Neural progenitor cell (in vitro differentiated cells): ENCODE data around the gene PNMA8A. TPM values are rescaled to one million over a fixed set of nuclear protein-coding genes. Genes with fewer than 3 reads are reported as not detected.
"Not testable (repeated sequence)": the region's sequence is repeated elsewhere in the genome, so short reads cannot be mapped to it uniquely, and the experiment has no call there.

Experiments
- DNase-seq: peaks from one replicate; pipeline ENCODE4 v3.0.0-alpha.2; 2016; ENCODE audit warnings: low spot score
- H2AFZ ChIP-seq: fragments of 200-600 bp; sonication (generic); replicated peaks from 2 replicates; pipeline ENCODE4 v1.6.1; 2016; ENCODE audit warnings: antibody characterized with exemption
- H3F3A ChIP-seq: fragments of 200-600 bp; sonication (generic); 2 replicates; pipeline ENCODE4 v1.6.1; 2016; ENCODE audit warnings: antibody characterized with exemption, low read depth
- H3K27ac ChIP-seq: fragments of 200-600 bp; sonication (generic); 2 replicates; pipeline ENCODE4 v1.5.1; 2016; ENCODE audit warnings: mild to moderate bottlenecking
- H3K27me3 ChIP-seq: fragments of 200-600 bp; sonication (generic); 2 replicates; pipeline ENCODE4 v1.6.1; 2016; ENCODE audit warnings: mild to moderate bottlenecking, moderate library complexity
- H3K36me3 ChIP-seq: fragments of 200-600 bp; sonication (generic); 2 replicates; pipeline ENCODE4 v1.5.1; 2016
- H3K4me1 ChIP-seq: fragments of 200-600 bp; sonication (generic); 2 replicates; pipeline ENCODE4 v1.6.1; 2016; ENCODE audit warnings: mixed run types
- H3K4me2 ChIP-seq: fragments of 200-600 bp; sonication (generic); 2 replicates; pipeline ENCODE4 v1.6.1; 2016
- H3K4me3 ChIP-seq: fragments of 200-600 bp; sonication (generic); 2 replicates; pipeline ENCODE4 v1.5.1; 2016
- H3K79me2 ChIP-seq: fragments of 200-600 bp; sonication (generic); 2 replicates; pipeline ENCODE4 v1.6.1; 2016; ENCODE audit warnings: low read depth
- H3K9ac ChIP-seq: fragments of 200-600 bp; sonication (generic); 2 replicates; pipeline ENCODE4 v1.6.1; 2016
- H3K9me3 ChIP-seq: fragments of 200-600 bp; sonication (generic); 2 replicates; pipeline ENCODE4 v1.5.1; 2016; ENCODE audit warnings: low read depth
- H4K20me1 ChIP-seq: fragments of 200-600 bp; sonication (generic); 2 replicates; pipeline ENCODE4 v1.6.1; 2016; ENCODE audit warnings: low read depth
- H3K27ac Mint-ChIP-seq: 3 replicates; pipeline ENCODE4 v1.8.0; 2021; ENCODE audit warnings: mixed read lengths
- H3K27me3 Mint-ChIP-seq: 2 replicates; pipeline ENCODE4 v1.8.0; 2022; ENCODE audit warnings: low read depth, mild to moderate bottlenecking, inconsistent platforms, moderate library complexity, mixed read lengths; ENCODE audit not compliant: insufficient read depth
- H3K36me3 Mint-ChIP-seq: 3 replicates; pipeline ENCODE4 v1.8.0; 2021; ENCODE audit warnings: mixed read lengths
- H3K4me1 Mint-ChIP-seq: 3 replicates; pipeline ENCODE4 v1.8.0; 2021; ENCODE audit warnings: mixed read lengths
- H3K4me3 Mint-ChIP-seq: 3 replicates; pipeline ENCODE4 v1.8.0; 2021; ENCODE audit warnings: mild to moderate bottlenecking, moderate library complexity, mixed read lengths
- H3K9me3 Mint-ChIP-seq: 3 replicates; pipeline ENCODE4 v1.8.0; 2020; ENCODE audit warnings: mixed read lengths
- CTCF ChIP-seq: fragments of 200-600 bp; sonication (generic); IDR thresholded peaks from 2 replicates; pipeline ENCODE4 v1.5.1; 2017; ENCODE audit warnings: antibody characterized with exemption, mild to moderate bottlenecking
- EZH2 ChIP-seq: fragments of 200-600 bp; sonication (generic); IDR thresholded peaks from 2 replicates; pipeline ENCODE4 v1.6.1; 2017; ENCODE audit warnings: antibody characterized with exemption, mild to moderate bottlenecking, moderate library complexity
- EZH2phosphoT487 ChIP-seq: fragments of 200-600 bp; sonication (generic); IDR thresholded peaks from 2 replicates; pipeline ENCODE4 v1.6.1; 2017; ENCODE audit warnings: antibody characterized with exemption
- total RNA-seq: library from RNA; depleted of rRNA; stranded (reverse); fragments of >200 nt; gene quantifications from 2 replicates; pipeline ENCODE4 v1.2.3, GENCODE V29; 2015; ENCODE audit warnings: low replicate concordance

Gene PNMA8A
- total RNA-seq, 1 donor from 2014 or later, result 43.9 TPM

GRCh38 chr19:46446021-46446420, 25.3 kb downstream of the PNMA8A start:
- Histone ChIP-seq H4K20me1 (no peaks in the 10 kb centered on the region), H3K9ac (no peak overlapping the region), H3K9me3 (no peaks in the 10 kb centered on the region), H3K4me3 (no peak overlapping the region), H3F3A (no peaks in the 10 kb centered on the region), H3K79me2 (no peaks in the 10 kb centered on the region), H3K36me3 (no peaks in the 10 kb centered on the region), H3K27ac (no peak overlapping the region), H3K4me2 (no peak overlapping the region), H3K27me3 (no peaks in the 10 kb centered on the region), H3K4me1 (no peaks in the 10 kb centered on the region), H2AFZ (no peak overlapping the region)
- Mint-ChIP-seq H3K9me3 (peaks cover 8% of the 10 kb centered on the region), H3K36me3 (peaks cover 6% of the 10 kb centered on the region), H3K27me3 (peaks cover 8% of the 10 kb centered on the region), H3K27ac (no peak overlapping the region), H3K4me1 (no peaks in the 10 kb centered on the region), H3K4me3 (no peak overlapping the region)
- no peak for TF ChIP-seq CTCF
- TF ChIP-seq EZH2phosphoT487, result no peak
- TF ChIP-seq EZH2, result no peak
- no peak for DNase-seq

- H4K20me1 ChIP-seq, result no peaks in the 10 kb centered on the region
Observed at GRCh38 chr19:46442808-46443450, 28.4 kb downstream of the PNMA8A start.

GRCh38 chr19:46441866-46442265, 29.5 kb downstream of the PNMA8A start:
- Histone ChIP-seq H3K4me3 (no peak overlapping the region), H3K9me3 (no peaks in the 10 kb centered on the region), H3K79me2 (no peaks in the 10 kb centered on the region), H3K9ac (no peak overlapping the region), H3K36me3 (no peaks in the 10 kb centered on the region), H3K27me3 (no peaks in the 10 kb centered on the region), H3F3A (no peaks in the 10 kb centered on the region), H3K4me2 (no peak overlapping the region), H4K20me1 (no peaks in the 10 kb centered on the region), H2AFZ (no peak overlapping the region), H3K4me1 (no peaks in the 10 kb centered on the region), H3K27ac (no peak overlapping the region)
- Mint-ChIP-seq H3K4me1 (no peaks in the 10 kb centered on the region), H3K4me3 (no peak overlapping the region), H3K27ac (no peak overlapping the region), H3K27me3 (peaks cover 4% of the 10 kb centered on the region), H3K9me3 (peaks cover 2% of the 10 kb centered on the region), H3K36me3 (no peaks in the 10 kb centered on the region)
- TF ChIP-seq EZH2 (no peak), EZH2phosphoT487 (no peak), CTCF (no peak)
- DNase-seq, result no peak

More at GRCh38 chr19:46442808-46443450, 28.4 kb downstream of the PNMA8A start:
- TF ChIP-seq CTCF (no peak), EZH2 (no peak), EZH2phosphoT487 (no peak)
- H3K4me3 ChIP-seq, result no peak overlapping the region
- H3F3A ChIP-seq, result no peaks in the 10 kb centered on the region
- no peaks in the 10 kb centered on the region for H3K9me3 ChIP-seq
- H3K79me2 ChIP-seq, result no peaks in the 10 kb centered on the region
- H3K4me1 Mint-ChIP-seq, result no peaks in the 10 kb centered on the region
- H3K27ac ChIP-seq, result no peak overlapping the region
- no peaks in the 10 kb centered on the region for H3K27me3 ChIP-seq
- no peak overlapping the region for H3K27ac Mint-ChIP-seq
- H3K27me3 Mint-ChIP-seq, result peaks cover 4% of the 10 kb centered on the region
- no peak overlapping the region for H3K9ac ChIP-seq
- H3K9me3 Mint-ChIP-seq, result peaks cover 2% of the 10 kb centered on the region
- DNase-seq, result no peak
- H3K4me3 Mint-ChIP-seq, result no peak overlapping the region
- H3K36me3 ChIP-seq, result no peaks in the 10 kb centered on the region
- H3K4me2 ChIP-seq, result no peak overlapping the region
- H2AFZ ChIP-seq, result no peak overlapping the region
- H3K36me3 Mint-ChIP-seq, result no peaks in the 10 kb centered on the region
- no peaks in the 10 kb centered on the region for H3K4me1 ChIP-seq

GRCh38 chr19:46435689-46436088, 35.7 kb downstream of the PNMA8A start:
- not testable (repeated sequence) for H3K36me3 Mint-ChIP-seq, H3K4me1 ChIP-seq, H3K27ac Mint-ChIP-seq, H3K27me3 Mint-ChIP-seq, H3K36me3 ChIP-seq, H3K4me3 ChIP-seq, H3F3A ChIP-seq, H3K9me3 ChIP-seq, H3K4me1 Mint-ChIP-seq, H3K4me2 ChIP-seq, H3K27ac ChIP-seq, H3K79me2 ChIP-seq, H3K9ac ChIP-seq, DNase-seq, H2AFZ ChIP-seq, H4K20me1 ChIP-seq, H3K27me3 ChIP-seq, H3K4me3 Mint-ChIP-seq, H3K9me3 Mint-ChIP-seq
